Stimulated activated CD8-positive, alpha-beta memory T cell treated with anti-CD3 and anti-CD28 coated beads, Interleukin-7, amount 100 ng/mL, for 4 hours (primary cell): Measurements from ENCODE around the gene UNC50.

Source experiments
- DNase-seq, 2 donors: peaks; one replicate each; pipeline ENCODE4 v3.0.0-alpha.2; 2020; ENCODE audit warnings: low read depth in 2 of 2

Gene UNC50

GRCh38 chr2:98664323-98664722 lies 55.9 kb downstream of the UNC50 start:
- peak in 1 of 2 donors; percentile 16 for DNase-seq

- no peak for DNase-seq
Observed at GRCh38 chr2:98665677-98666076, 57.3 kb downstream of the UNC50 start.
